ENCODE results near the gene CEMIP2. TPM values are rescaled to one million over a fixed set of nuclear protein-coding genes. Genes with fewer than 3 reads are reported as not detected.

CEMIP2 gene
- total RNA-seq, 1 experiment from 2014 or later = 17.7 TPM

DNA sequence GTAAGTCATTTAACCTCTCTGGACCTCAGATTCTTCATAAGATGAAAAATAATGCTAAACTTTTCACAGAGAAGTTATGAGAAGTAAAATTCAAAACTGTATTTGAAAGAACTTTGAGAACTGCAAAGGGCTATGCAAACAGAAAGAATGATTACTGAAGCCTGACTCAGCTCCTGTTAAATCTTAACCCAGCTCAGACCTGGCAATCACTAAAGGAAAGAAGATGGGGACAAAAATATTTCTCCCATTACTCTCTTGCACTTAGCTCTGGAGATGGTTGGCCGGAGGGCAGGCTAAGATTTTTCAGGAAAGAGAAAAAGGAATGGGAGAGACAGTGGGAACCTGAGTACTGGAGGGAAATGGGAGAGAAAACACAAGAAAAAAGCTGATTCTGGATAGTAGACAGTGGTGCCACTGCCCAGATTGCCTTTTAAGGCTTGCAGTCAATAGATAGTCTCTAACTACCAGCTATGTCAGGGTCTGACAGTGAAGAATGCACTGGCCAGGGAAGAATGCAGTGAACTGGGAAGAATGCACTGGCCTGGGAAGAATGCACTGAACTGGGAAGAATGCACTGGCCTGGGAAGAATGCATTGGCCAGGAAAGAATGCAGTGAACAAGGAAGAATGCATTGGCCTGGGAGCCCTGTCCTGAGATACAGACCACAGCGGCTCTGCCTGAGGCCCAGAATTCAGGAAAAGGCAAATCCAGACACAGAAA is 25.2 kb upstream of the CEMIP2 start:
- Mint-ChIP-seq H3K36me3 (ENCODE audit: insufficient read depth, unreplicated experiment) (no peaks in the 10 kb centered on the region), H3K27me3 (ENCODE audit: insufficient read depth, unreplicated experiment) (no peaks in the 10 kb centered on the region), H3K9me3 (ENCODE audit: unreplicated experiment) (peaks cover 7% of the 10 kb centered on the region), H3K27ac (ENCODE audit: low read depth, unreplicated experiment) (no peak overlapping the region), H3K4me3 (ENCODE audit: unreplicated experiment) (no peak overlapping the region), H3K4me1 (ENCODE audit: insufficient read depth, unreplicated experiment) (no peaks in the 10 kb centered on the region)
- BruUV-seq (replicated peaks) = no TSS peak
- no peak for DNase-seq (ENCODE audit: unreplicated experiment)
- intact Hi-C loops (cut with micrococcal nuclease) = no loop called here
- TF ChIP-seq, protein P1, sequence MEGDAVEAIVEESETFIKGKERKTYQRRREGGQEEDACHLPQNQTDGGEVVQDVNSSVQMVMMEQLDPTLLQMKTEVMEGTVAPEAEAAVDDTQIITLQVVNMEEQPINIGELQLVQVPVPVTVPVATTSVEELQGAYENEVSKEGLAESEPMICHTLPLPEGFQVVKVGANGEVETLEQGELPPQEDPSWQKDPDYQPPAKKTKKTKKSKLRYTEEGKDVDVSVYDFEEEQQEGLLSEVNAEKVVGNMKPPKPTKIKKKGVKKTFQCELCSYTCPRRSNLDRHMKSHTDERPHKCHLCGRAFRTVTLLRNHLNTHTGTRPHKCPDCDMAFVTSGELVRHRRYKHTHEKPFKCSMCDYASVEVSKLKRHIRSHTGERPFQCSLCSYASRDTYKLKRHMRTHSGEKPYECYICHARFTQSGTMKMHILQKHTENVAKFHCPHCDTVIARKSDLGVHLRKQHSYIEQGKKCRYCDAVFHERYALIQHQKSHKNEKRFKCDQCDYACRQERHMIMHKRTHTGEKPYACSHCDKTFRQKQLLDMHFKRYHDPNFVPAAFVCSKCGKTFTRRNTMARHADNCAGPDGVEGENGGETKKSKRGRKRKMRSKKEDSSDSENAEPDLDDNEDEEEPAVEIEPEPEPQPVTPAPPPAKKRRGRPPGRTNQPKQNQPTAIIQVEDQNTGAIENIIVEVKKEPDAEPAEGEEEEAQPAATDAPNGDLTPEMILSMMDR (IDR thresholded peaks at IDR 0.05; ENCODE audit: unreplicated experiment) = no peak
- ChIA-PET CTCF (interaction anchor here (0.6 to 2.7 kb wide), 6 partner anchors 12 to 231 kb away, joined by 3 to 20 read pairs (median 4); no protein-coding TSS in a partner anchor), POLR2A (interaction anchor here (1.0 kb wide), 1 partner anchor 13 kb away, joined by 3 read pairs; no protein-coding TSS in a partner anchor)

DNA sequence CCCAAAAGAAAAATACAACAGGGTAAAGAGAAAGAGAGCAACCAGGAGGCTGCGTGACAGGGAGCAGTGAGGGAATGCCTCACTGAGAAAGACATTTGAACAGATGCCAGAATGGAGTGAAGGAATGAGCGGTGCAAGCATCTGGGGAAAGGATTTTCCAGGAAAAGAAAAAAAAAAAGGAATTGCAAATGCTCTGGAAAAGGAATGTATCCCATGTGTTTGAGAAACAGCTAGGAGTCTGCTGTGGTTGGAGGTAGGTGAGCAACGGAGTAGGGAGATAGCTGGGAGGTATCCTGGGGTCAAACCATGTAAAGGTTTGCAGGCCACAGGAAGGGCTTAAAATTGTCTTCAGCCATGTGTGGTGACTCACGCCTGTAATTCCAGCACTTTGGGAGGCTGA is 23.6 kb upstream of the CEMIP2 start:
- BruUV-seq (replicated peaks) = no TSS peak
- ChIA-PET CTCF (interaction anchor here (0.7 to 1.2 kb wide), 4 partner anchors 9 to 173 kb away, joined by 3 to 10 read pairs (median 5); no protein-coding TSS in a partner anchor), POLR2A (interaction anchor here (0.7 kb wide), 1 partner anchor 17 kb away, joined by 3 read pairs; no protein-coding TSS in a partner anchor)
- Mint-ChIP-seq H3K27me3 (ENCODE audit: insufficient read depth, unreplicated experiment) (no peaks in the 10 kb centered on the region), H3K36me3 (ENCODE audit: insufficient read depth, unreplicated experiment) (no peaks in the 10 kb centered on the region), H3K4me1 (ENCODE audit: insufficient read depth, unreplicated experiment) (no peaks in the 10 kb centered on the region), H3K9me3 (ENCODE audit: unreplicated experiment) (peaks cover 7% of the 10 kb centered on the region), H3K27ac (ENCODE audit: low read depth, unreplicated experiment) (no peak overlapping the region), H3K4me3 (ENCODE audit: unreplicated experiment) (no peak overlapping the region)
- no peak for DNase-seq (ENCODE audit: unreplicated experiment)
- TF ChIP-seq, protein P1 (IDR thresholded peaks at IDR 0.05; ENCODE audit: unreplicated experiment) = no peak
- intact Hi-C loops (cut with micrococcal nuclease) = no loop called here

DNA sequence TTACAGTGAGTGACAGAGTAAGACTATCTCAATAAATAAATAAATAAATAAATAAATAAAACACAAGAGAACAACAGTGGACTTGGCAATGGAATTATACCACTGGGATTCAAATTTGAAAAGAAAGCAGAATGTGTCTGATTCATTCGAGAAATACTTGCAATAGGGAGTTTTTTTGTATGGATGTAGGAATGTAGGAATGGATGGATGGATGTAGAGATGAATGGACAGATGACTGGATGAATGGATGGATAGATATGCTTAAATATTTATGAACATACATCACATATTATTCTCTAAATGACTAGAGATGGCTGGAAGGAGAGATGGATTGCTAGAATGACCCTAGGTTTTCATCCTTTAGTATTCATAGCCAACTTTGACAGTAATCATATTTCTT is 22.0 kb upstream of the CEMIP2 start:
- H3K4me3 Mint-ChIP-seq (ENCODE audit: unreplicated experiment) = no peak overlapping the region
- POLR2A ChIA-PET = no interaction called here
- no peaks in the 10 kb centered on the region for H3K36me3 Mint-ChIP-seq (ENCODE audit: insufficient read depth, unreplicated experiment)
- TF ChIP-seq, protein P1 (IDR thresholded peaks at IDR 0.05; ENCODE audit: unreplicated experiment) = no peak
- CTCF ChIA-PET = no interaction called here
- DNase-seq (ENCODE audit: unreplicated experiment) = no peak
- no TSS peak for BruUV-seq (replicated peaks)
- intact Hi-C loops (cut with micrococcal nuclease) = no loop called here
- no peak overlapping the region for H3K27ac Mint-ChIP-seq (ENCODE audit: low read depth, unreplicated experiment)
- H3K4me1 Mint-ChIP-seq (ENCODE audit: insufficient read depth, unreplicated experiment) = no peaks in the 10 kb centered on the region
- no peaks in the 10 kb centered on the region for H3K27me3 Mint-ChIP-seq (ENCODE audit: insufficient read depth, unreplicated experiment)
- H3K9me3 Mint-ChIP-seq (ENCODE audit: unreplicated experiment) = peaks cover 7% of the 10 kb centered on the region

DNA sequence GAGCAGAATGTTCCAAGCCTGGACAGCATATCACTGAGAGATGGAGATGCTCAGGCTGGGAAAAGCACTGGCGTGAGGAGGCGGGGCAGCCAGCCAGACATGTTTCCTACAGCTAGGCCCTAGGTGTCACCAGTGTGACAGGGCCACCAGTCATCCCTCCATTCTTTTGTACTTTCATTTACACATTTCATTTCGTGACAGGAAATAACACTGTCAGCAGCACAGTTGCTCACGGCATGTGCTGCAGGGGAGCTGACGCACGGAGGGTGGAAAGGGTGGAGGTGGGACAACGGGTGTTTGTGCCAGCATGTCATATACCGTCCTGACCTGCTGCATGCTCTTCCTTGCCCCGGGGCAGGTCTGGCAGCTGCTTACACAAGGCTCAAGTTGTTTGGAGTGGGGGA is 14.8 kb upstream of the CEMIP2 start:
- H3K4me1 Mint-ChIP-seq (ENCODE audit: insufficient read depth, unreplicated experiment) = peaks cover 14% of the 10 kb centered on the region
- TF ChIP-seq, protein P1 (IDR thresholded peaks at IDR 0.05; ENCODE audit: unreplicated experiment) = no peak
- H3K36me3 Mint-ChIP-seq (ENCODE audit: insufficient read depth, unreplicated experiment) = no peaks in the 10 kb centered on the region
- no peaks in the 10 kb centered on the region for H3K9me3 Mint-ChIP-seq (ENCODE audit: unreplicated experiment)
- H3K4me3 Mint-ChIP-seq (ENCODE audit: unreplicated experiment) = peak overlapping the region; percentile 60
- BruUV-seq (replicated peaks) = no TSS peak
- no peaks in the 10 kb centered on the region for H3K27me3 Mint-ChIP-seq (ENCODE audit: insufficient read depth, unreplicated experiment)
- peak; percentile 51 for DNase-seq (ENCODE audit: unreplicated experiment)
- intact Hi-C loops (cut with micrococcal nuclease) = no loop called here
- ChIA-PET POLR2A (interaction anchor here (0.7 to 0.8 kb wide), 4 partner anchors 11 to 1370 kb away, joined by 3 to 6 read pairs (median 4); no protein-coding TSS in a partner anchor), CTCF (interaction anchor here (0.6 to 5.0 kb wide), 8 partner anchors 8 to 1186 kb away, joined by 3 to 26 read pairs (median 5); no protein-coding TSS in a partner anchor)
- peak overlapping the region; percentile 27 for H3K27ac Mint-ChIP-seq (ENCODE audit: low read depth, unreplicated experiment)

Data from MCF 10A (cell line).